Activated naive CD8-positive, alpha-beta T cell (primary cell): ENCODE data around the gene FAM3C.
A peak's percentile ranks its signal among the peaks of the same experiment; 100 is the strongest.

ENCODE experiments used
- H3K27ac Mint-ChIP-seq: one replicate; pipeline ENCODE4 v1.8.0; 2021; ENCODE audit warnings: mixed read lengths
- H3K27me3 Mint-ChIP-seq: one replicate; pipeline ENCODE4 v1.8.0; 2021; ENCODE audit warnings: mixed read lengths
- H3K36me3 Mint-ChIP-seq: one replicate; pipeline ENCODE4 v1.8.0; 2021; ENCODE audit warnings: mixed read lengths
- H3K4me1 Mint-ChIP-seq: one replicate; pipeline ENCODE4 v1.8.0; 2021; ENCODE audit warnings: low read depth, mixed read lengths
- H3K4me3 Mint-ChIP-seq: one replicate; pipeline ENCODE4 v1.8.0; 2021; ENCODE audit warnings: mild to moderate bottlenecking, mixed read lengths
- H3K9me3 Mint-ChIP-seq: one replicate; pipeline ENCODE4 v1.8.0; 2021; ENCODE audit warnings: low read depth, mixed read lengths

The FAM3C gene

GRCh38 chr7:121395494-121395960 lies 581 bp downstream of the FAM3C start:
- Mint-ChIP-seq H3K9me3 (no peaks in the 10 kb centered on the region), H3K4me3 (peak overlapping the region; percentile 96), H3K4me1 (peaks cover 46% of the 10 kb centered on the region), H3K27me3 (no peaks in the 10 kb centered on the region), H3K27ac (peak overlapping the region; percentile 95), H3K36me3 (peaks cover 4% of the 10 kb centered on the region)

DNA sequence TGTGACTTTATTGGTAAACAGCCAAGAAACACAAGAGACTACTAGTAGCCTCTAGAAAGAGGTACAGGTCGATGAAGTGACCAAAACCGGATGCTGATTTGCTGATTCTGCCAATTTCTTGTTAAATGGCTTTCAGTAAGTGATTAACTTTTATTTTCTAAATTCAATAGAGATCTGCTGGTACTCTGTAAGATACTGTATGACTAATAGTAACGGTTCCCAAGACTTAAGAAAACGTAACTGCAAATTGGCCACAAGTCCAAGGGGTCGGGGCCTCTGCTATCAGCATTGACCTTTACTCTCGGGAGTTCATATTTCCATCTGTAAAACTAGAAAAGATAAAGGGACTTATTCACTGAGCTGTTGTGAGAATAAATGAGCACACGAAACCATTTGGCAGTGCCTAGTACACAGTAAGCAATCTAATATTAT lies 1.4 kb downstream of the FAM3C start:
- peaks cover 54% of the 10 kb centered on the region for H3K4me1 Mint-ChIP-seq
- peaks cover 4% of the 10 kb centered on the region for H3K36me3 Mint-ChIP-seq
- no peaks in the 10 kb centered on the region for H3K9me3 Mint-ChIP-seq
- H3K27ac Mint-ChIP-seq, result peak overlapping the region; percentile 66
- peak overlapping the region; percentile 96 for H3K4me3 Mint-ChIP-seq
- H3K27me3 Mint-ChIP-seq, result no peaks in the 10 kb centered on the region

DNA sequence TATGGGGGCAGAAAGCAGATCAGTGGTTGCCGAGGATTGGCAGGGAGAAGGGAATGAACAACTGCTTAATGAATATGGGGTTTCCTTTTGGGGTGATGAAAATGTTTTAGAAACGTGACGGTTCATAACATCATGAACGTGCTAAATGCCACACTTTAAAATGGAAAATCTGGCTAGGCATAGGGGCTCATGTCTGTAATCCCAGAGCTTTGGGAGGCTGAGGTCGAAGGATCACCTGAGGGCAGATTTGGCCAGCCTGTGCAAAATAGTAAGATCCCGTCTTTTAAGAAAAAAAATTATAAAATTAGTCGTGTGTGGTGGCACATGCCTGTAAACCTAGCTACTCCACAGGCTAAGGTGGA lies 3.1 kb downstream of the FAM3C start:
- no peaks in the 10 kb centered on the region for H3K27me3 Mint-ChIP-seq
- H3K27ac Mint-ChIP-seq, result no peak overlapping the region
- H3K9me3 Mint-ChIP-seq, result no peaks in the 10 kb centered on the region
- H3K36me3 Mint-ChIP-seq, result peaks cover 4% of the 10 kb centered on the region
- H3K4me3 Mint-ChIP-seq, result peak overlapping the region; percentile 30
- peaks cover 71% of the 10 kb centered on the region for H3K4me1 Mint-ChIP-seq

DNA sequence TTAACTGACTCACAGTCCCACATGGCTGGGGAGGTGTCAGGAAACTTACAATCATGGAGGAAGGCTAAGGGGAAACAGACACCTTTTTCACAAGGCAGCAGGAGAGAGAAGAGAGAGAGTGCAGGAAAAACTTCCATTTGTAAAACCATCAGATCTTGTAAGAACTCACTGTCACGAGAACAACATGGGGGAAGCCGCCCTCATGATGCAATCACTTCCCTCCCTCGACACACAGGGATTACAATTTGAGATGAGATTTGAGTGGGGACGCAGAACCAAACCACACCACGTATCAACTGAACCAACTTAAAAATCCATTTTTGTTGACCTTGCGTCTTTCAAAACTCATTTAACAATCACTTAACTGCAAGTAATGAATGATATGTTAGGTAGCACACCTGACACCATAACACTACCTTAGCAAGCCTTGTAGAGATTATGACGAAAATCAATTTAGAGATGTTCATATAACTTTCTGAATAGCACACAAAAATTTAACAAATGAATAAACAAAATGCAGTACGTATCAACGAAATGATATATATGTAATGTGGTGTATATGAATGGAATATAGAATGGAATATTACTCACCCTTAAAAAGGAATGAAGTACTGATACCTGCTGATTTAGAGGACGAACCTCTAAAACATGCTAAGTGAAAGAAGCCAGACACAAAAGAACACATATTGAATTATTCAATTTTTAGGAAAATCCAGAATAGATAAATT lies 3.7 kb downstream of the FAM3C start:
- no peaks in the 10 kb centered on the region for H3K27me3 Mint-ChIP-seq
- H3K9me3 Mint-ChIP-seq, result no peaks in the 10 kb centered on the region
- peaks cover 4% of the 10 kb centered on the region for H3K36me3 Mint-ChIP-seq
- peaks cover 74% of the 10 kb centered on the region for H3K4me1 Mint-ChIP-seq
- H3K4me3 Mint-ChIP-seq, result peak overlapping the region; percentile 30
- H3K27ac Mint-ChIP-seq, result no peak overlapping the region

- peak overlapping the region; percentile 34 for H3K27ac Mint-ChIP-seq
- no peaks in the 10 kb centered on the region for H3K27me3 Mint-ChIP-seq
- H3K4me3 Mint-ChIP-seq, result no peak overlapping the region
- H3K4me1 Mint-ChIP-seq, result peaks cover 78% of the 10 kb centered on the region
- peaks cover 7% of the 10 kb centered on the region for H3K36me3 Mint-ChIP-seq
- no peaks in the 10 kb centered on the region for H3K9me3 Mint-ChIP-seq
Measured at GRCh38 chr7:121391686-121392085, 4.4 kb downstream of the FAM3C start.

DNA sequence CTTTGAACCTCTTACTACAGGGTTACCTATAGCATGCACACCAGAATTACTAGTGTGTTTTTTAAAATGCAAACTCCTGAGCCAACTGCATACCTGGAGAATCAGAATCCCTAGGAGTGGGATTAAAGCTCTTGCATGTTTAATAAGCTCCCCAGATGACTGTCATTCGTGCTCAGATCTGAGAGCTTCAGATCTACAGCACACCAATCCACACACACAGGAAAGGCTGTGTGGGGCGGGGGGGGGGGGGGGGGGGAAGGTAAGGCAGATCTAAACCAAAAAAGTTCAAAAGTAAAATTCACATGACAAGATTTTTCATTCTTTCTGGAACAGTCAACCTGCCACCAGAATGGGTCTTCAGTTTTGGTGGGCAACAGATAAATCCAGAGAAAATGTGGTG lies 5.5 kb downstream of the FAM3C start:
- no peaks in the 10 kb centered on the region for H3K9me3 Mint-ChIP-seq
- no peak overlapping the region for H3K27ac Mint-ChIP-seq
- H3K4me1 Mint-ChIP-seq, result peaks cover 85% of the 10 kb centered on the region
- peaks cover 7% of the 10 kb centered on the region for H3K36me3 Mint-ChIP-seq
- no peaks in the 10 kb centered on the region for H3K27me3 Mint-ChIP-seq
- H3K4me3 Mint-ChIP-seq, result no peak overlapping the region

GRCh38 chr7:121390109-121390508 lies 6.0 kb downstream of the FAM3C start:
- Mint-ChIP-seq H3K27ac (peak overlapping the region; percentile 22), H3K4me1 (peaks cover 88% of the 10 kb centered on the region), H3K4me3 (no peak overlapping the region), H3K36me3 (peaks cover 7% of the 10 kb centered on the region), H3K9me3 (no peaks in the 10 kb centered on the region), H3K27me3 (no peaks in the 10 kb centered on the region)

GRCh38 chr7:121388950-121389349 lies 7.2 kb downstream of the FAM3C start:
- peaks cover 89% of the 10 kb centered on the region for H3K4me1 Mint-ChIP-seq
- H3K27ac Mint-ChIP-seq, result peak overlapping the region; percentile 11
- H3K4me3 Mint-ChIP-seq, result no peak overlapping the region
- no peaks in the 10 kb centered on the region for H3K27me3 Mint-ChIP-seq
- H3K9me3 Mint-ChIP-seq, result no peaks in the 10 kb centered on the region
- peaks cover 9% of the 10 kb centered on the region for H3K36me3 Mint-ChIP-seq

- Mint-ChIP-seq H3K4me3 (no peak overlapping the region), H3K9me3 (no peaks in the 10 kb centered on the region), H3K4me1 (peaks cover 77% of the 10 kb centered on the region), H3K36me3 (peaks cover 10% of the 10 kb centered on the region), H3K27me3 (no peaks in the 10 kb centered on the region), H3K27ac (no peak overlapping the region)
Measured at GRCh38 chr7:121385800-121386179, 10.3 kb downstream of the FAM3C start.

- Mint-ChIP-seq H3K27me3 (no peaks in the 10 kb centered on the region), H3K4me1 (peaks cover 71% of the 10 kb centered on the region), H3K4me3 (peak overlapping the region; percentile 36), H3K9me3 (no peaks in the 10 kb centered on the region), H3K36me3 (peaks cover 10% of the 10 kb centered on the region), H3K27ac (peak overlapping the region; percentile 11)
Measured at GRCh38 chr7:121385056-121385799, 10.9 kb downstream of the FAM3C start.

DNA sequence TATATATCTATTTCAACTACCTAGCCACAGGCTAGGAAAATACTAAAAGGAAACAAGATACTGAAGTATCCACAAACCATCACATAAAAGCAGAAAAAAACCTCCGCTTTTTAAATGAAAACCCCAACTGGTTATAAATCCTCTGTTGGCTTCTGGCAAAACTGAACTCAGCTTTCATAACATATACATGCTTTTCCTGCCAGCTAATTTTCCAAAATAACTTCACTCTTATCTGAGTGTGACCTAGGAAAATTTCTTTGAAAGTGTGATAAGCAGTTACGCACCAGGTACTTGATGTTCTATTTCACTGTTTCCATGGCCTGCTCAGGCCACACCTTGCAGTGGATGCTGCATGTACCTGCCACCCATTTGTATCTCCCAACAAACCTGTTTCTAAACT lies 11.8 kb downstream of the FAM3C start:
- Mint-ChIP-seq H3K36me3 (peaks cover 10% of the 10 kb centered on the region), H3K4me3 (peak overlapping the region; percentile 36), H3K4me1 (peaks cover 62% of the 10 kb centered on the region)

GRCh38 chr7:121383235-121383910 lies 12.7 kb downstream of the FAM3C start:
- peaks cover 53% of the 10 kb centered on the region for H3K4me1 Mint-ChIP-seq
- H3K27ac Mint-ChIP-seq, result peak overlapping the region; percentile 22
- no peaks in the 10 kb centered on the region for H3K27me3 Mint-ChIP-seq
- no peak overlapping the region for H3K4me3 Mint-ChIP-seq
- peaks cover 10% of the 10 kb centered on the region for H3K36me3 Mint-ChIP-seq
- no peaks in the 10 kb centered on the region for H3K9me3 Mint-ChIP-seq

More for the DNA sequence above, 11.8 kb downstream of the FAM3C start:
- Mint-ChIP-seq H3K9me3 (no peaks in the 10 kb centered on the region), H3K27ac (peak overlapping the region; percentile 34), H3K27me3 (no peaks in the 10 kb centered on the region)

DNA sequence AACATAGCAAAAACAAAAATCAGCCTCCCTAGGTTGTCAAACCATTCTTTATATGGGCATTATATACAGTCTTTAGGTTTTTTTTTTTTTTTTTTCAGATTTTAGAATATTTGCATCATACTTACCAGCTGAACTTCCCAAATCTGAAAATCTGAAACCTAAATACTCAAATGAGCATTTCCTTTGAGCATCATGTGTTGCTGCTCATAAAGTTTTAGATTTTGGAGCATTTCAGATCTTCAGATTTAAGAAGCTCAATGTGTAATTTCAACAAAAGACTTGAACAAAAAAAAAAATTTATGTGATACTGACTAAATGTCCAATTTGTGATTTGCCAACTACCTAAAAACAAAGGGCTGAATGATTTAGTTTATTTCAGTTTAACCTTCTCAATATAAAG lies 13.6 kb downstream of the FAM3C start:
- no peaks in the 10 kb centered on the region for H3K27me3 Mint-ChIP-seq
- peaks cover 47% of the 10 kb centered on the region for H3K4me1 Mint-ChIP-seq
- peaks cover 10% of the 10 kb centered on the region for H3K36me3 Mint-ChIP-seq
- H3K4me3 Mint-ChIP-seq, result no peak overlapping the region
- H3K9me3 Mint-ChIP-seq, result no peaks in the 10 kb centered on the region
- no peak overlapping the region for H3K27ac Mint-ChIP-seq

DNA sequence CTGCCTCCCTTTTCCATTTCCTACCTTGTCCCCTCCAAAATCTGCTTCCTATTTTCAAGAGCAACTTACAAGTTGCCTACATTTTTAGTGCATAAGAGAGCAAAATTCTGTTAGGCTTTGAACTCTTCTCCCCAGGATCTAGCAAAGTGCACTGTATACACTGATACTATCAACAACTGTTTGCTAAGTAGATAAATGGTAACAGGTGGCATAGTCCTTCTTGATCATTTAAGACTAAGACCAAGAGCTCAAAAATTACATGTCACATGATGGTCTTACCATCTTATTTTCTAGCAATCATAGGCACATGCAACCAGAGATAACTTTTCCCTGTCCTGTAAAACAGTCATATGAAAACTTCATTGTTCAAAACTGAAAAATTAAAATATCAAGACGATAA lies 16.2 kb downstream of the FAM3C start:
- Mint-ChIP-seq H3K4me3 (no peak overlapping the region), H3K36me3 (peaks cover 9% of the 10 kb centered on the region), H3K4me1 (peaks cover 26% of the 10 kb centered on the region), H3K27me3 (no peaks in the 10 kb centered on the region), H3K9me3 (no peaks in the 10 kb centered on the region), H3K27ac (no peak overlapping the region)

DNA sequence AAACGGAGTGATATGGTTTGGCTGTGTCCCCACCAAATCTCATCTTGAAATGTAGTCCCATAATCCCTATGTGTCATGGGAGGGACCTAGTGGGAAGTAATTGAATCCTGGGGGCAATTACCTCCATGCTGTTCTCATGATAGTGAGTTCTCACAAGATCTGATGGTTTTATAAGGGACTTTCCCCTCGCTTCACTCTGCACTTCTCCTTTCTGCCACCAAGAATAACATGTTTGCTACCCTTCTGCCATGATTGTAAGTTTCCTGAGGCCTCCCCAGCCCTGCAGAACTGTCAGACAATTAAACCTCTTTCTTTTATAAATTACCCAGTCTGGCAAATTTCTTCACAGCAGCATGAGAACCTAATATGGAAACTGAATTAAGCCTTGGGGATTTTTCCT lies 19.1 kb downstream of the FAM3C start:
- Mint-ChIP-seq H3K9me3 (no peaks in the 10 kb centered on the region), H3K4me1 (peaks cover 15% of the 10 kb centered on the region), H3K27me3 (no peaks in the 10 kb centered on the region), H3K4me3 (no peak overlapping the region), H3K27ac (no peak overlapping the region), H3K36me3 (peaks cover 7% of the 10 kb centered on the region)
